Inferior parietal cortex (tissue), 1 donor: ENCODE measurements around the gene CELSR1.

ENCODE experiments used
- DNase-seq: peaks from one replicate; pipeline ENCODE4 v3.0.0-alpha.2; 2016; ENCODE audit errors: extremely low spot score

CELSR1 gene

DNA sequence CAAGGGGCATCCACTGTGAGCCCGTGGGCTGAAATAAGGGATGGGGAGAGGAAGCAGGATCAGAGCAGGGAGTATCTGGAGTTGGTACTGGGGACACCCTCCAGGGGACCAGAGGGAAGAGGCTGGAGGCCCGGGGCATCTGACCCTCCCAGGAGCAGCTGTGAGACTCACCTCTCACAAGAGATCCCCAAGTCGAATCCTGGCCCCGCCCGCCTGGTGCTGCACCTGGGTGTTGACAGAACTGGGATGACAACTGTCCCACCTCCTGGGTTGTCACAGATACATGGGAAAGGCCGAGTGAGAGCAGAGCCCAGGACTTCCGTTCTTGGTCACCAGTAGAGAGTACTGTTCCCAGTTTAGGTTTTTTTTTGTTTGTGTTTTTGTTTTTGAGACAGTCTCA, 78.9 kb downstream of the CELSR1 start:
- no peak for DNase-seq

DNA sequence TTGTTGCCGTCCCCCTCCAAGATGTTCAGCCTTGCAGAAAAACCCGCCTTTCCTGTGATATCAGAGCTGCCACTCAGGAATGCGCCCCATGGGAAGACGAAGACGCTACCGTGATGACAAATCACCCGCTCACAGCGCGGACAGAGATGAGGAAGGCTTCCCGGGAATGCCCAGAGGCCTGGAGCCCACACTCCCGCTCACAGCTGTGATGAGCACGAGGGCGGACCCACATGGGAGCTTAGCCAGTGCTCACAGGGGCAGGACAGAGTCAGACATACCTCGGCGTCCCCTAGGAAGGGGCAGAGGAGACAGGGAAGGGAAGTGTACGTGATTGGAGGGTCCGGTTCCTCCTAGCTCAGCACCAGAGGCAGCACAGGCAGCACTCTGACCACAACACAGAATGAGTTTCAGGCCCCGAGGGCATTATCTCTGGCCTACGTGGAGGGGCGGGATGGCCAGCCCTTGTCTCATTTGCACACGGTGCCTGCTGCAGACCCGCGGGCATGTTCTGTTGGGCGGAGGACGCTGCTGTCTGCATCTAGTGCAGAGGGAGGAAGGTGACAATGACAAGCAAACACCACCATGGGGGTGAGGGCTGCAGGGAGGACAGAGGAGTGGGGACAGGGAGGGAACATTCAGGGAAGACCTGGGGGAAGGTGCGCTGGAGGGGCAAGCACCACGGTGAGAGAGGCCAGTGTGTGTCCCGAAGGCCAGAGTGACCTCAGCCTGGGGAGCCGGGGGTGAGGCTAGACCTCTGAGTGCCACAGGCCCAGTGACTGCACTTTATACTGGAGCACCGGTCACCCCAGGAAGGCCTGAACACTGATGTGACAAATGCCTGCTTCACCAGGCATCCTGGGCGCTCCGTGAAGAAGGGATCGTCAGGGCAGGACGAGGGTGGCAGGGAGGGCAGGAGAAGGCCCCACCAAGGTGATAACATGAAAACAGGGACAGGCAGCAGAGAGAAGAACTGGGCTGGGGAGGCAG, 79.6 kb downstream of the CELSR1 start:
- DNase-seq = no peak

- DNase-seq = no peak
Observed at GRCh38 chr22:46456818-46457163, 80.6 kb downstream of the CELSR1 start.

GRCh38 chr22:46455446-46455845, 82.0 kb downstream of the CELSR1 start:
- DNase-seq = no peak

DNA sequence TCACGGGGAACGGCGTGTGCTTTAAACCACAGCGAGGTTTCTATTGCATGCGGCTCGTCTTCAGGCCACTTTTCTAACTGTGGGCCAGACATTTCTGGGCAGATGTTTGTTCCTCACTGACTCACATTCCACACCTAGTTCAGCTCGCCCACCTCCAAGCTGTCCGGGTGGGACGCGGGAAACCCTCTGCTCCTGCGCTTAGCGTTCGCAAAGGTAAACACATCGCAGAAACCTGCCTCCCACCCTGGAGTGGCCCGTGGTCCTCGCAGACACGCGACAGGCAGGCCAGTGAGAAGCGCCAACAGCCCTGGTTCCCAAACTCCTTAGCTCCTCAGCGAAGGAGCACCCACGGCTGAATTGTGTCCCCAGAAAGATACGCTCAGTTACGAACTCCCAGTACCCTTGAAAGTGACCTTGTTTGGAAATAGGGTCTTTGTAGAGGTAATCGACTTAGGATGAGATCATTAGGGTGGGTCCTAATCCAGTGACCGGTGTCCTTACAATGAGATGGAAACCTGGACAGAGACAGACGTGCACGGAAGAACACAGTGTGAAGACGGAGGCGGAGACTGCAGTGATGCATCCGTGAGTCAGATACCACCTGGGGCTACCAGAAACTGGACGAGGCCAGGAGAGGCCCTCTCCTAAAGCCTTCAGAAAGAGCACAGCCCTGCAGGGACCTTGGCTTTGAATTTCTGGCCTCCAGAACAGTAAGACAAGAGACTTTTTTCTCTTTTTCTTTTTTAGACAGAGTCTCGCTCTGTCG, 82.7 kb downstream of the CELSR1 start:
- no peak for DNase-seq

DNA sequence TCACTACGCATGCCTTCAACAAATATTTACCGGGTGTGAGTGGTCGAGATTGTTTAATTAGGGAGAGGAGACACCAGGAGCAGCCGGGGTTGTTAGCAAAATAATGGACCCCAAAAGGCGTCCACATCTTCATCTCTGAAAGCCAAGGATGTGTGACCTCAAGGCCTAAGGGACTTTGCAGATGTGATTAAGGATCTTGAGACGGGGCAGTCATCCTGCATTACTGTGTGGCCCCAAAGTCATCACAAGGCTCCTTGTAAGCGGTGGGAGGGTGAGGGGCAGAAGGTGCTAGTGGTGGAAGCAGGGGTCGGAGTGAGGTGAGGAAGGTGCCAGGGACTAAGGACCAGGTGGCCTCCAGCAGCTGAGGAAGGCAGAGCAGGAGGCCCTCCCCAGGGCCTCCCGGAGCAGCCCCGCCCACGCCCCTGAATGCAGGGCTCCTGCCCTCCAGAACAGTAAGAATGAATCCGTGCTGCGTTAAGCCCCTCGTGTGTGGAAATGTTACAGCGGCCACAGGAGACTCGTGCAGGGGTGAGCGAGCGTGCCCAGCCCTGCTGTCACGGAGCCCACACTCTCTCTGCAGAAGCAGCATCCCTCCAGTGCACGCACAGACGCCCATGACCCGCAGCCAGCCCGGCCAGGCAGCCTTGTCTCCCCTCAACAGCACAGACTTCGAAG, 83.5 kb downstream of the CELSR1 start:
- no peak for DNase-seq

GRCh38 chr22:46453006-46453828, 84.2 kb downstream of the CELSR1 start:
- no peak for DNase-seq

DNA sequence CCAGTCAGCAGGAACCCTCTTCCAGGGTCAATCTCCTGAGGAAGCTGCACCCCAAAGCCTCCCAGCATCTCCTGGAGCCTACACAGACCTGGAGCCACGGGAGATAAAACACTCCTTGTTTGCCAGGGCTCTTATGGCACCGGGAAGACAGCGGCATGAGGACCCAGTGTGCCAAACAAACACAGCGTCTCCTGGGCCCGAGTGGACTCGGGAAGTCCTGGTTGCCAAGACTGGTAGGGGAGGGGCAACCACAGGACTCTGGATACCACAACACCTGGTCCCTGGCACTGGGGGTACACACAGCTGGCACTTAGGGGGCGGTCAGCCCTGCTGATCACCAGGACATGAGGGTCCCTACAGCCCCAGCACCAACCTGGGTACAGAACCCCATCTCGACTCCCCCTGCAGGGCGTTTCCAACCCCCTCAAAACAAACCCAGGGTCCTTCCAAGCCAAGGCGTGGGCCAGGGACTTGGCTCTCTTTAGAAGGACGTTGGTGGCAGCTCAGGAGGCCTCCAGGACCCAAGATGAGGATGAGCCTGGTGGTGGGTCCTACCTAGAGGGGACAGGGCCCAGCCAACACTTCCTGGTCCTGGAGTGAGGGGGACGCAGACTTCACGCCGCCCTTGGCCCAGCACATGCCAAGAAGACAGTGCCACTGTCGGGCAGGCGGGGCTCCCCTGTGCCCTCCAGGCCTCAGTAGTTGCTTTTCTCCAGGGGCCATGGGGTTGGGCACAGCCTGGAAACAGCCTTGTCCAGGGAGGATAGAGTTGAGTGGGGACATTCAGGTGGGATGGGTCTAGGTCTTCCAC, 85.0 kb downstream of the CELSR1 start:
- DNase-seq = no peak

- no peak for DNase-seq
Observed at GRCh38 chr22:46451741-46452140, 85.7 kb downstream of the CELSR1 start.

- DNase-seq = no peak
Observed at GRCh38 chr22:46450931-46451561, 86.4 kb downstream of the CELSR1 start.

GRCh38 chr22:46449974-46450745, 87.3 kb downstream of the CELSR1 start:
- no peak for DNase-seq

DNA sequence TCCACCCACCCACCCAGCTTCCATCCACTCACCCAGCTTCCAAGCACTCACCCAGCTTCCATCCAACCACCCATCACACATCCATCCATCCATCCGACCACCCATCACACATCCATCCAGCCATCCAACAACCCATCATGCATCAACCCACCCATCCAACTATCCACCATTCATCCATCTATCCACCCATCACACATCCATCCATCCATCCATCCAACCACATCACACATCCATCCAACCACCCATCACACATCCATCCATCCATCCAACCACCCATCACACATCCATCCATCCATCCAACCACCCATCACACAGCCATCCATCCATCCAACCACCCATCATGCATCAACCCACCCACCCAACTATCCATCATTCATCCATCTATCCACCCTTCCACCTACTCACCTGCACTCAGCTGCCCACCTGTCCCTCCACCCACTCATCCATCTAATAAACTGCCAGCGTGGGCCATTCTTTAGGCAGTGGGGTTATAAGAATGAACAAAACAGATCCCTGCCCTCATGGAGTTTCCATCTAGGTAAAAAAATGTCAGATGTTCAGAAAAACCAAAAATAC, 88.2 kb downstream of the CELSR1 start:
- no peak for DNase-seq

- DNase-seq = no peak
Observed at GRCh38 chr22:46448333-46448732, 89.1 kb downstream of the CELSR1 start.

GRCh38 chr22:46447906-46448305, 89.5 kb downstream of the CELSR1 start:
- no peak for DNase-seq

DNA sequence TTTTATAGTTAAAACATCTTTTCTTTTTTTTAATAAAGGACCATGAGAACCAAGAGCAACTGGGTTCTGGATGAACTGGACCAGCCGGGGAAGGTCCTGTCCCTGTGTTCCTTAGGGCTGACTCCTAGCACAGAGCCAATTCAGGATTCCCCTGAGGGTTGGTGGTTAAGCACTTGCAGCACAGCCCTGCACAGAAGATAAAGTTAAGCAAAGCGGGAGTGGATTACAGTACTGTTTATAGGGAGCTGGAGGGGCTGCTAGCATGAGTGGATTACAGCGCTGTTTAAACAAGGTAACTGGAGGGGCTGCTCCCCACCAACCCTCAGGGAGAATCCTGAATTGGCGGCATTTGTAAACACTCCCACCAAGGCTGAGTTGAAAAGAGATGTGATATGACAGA, 90.6 kb downstream of the CELSR1 start:
- DNase-seq = no peak

DNA sequence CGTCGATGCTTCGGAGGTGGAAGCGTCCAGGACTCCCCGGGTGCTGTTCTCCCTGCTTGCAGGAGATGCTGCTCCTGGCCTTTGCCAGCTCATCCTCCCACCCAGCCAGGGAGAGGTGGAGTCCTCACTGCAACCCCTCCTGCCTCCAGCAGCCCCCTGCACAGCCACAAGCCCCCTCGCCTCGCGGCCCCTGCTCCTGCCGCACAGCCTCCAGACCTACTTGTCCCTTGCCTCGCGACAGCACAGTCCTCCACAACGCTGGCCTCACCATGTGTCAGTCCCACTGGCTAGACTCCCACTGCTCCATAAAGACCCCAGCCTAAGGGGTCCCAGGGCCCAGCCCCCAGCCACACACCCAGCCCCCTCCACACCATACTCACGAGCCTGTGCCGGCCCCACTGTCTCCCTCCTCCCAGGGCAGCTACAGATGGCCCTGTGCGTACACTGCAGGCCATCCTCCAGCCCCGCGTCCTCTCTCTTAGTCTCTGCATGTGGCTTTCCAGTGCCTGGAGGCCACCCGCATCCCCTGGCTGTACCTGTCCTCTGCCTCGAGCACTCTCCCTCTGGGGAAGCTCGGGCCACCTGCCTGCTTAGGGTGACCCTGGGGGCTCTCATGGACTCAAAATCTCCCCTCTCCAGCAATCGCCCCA, 91.5 kb downstream of the CELSR1 start:
- no peak for DNase-seq

- no peak for DNase-seq
Observed at GRCh38 chr22:46444390-46444854, 93.0 kb downstream of the CELSR1 start.

DNA sequence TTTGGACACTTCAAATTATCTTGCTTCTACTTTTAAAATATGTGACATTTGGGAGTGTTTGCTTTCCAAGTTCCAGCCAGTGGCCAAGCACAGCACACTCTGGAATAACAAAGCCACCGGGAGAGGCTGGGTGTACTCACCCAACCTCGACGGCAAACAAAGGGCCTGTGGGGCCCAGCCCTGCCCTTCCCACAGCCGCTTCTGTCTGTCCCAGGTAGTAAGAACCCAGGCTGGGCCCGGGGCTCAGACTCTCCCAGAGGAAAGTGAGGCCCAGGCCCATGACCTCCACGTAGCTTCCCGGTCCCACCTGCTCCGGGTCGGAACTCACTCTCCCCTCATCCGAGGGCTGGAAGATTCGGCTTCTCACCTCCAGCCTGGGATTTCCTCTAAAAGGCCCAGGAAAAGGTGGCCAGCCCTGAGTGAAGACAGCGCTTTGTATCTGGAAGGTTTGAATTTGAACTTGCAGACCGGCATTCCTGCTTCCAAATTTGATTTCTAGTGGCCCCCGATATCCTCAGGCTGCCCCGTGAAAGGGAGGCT, 93.5 kb downstream of the CELSR1 start:
- no peak for DNase-seq
